HG02759 (cell line): Measurements from ENCODE around the gene ELOVL6.
"Not testable (repeated sequence)": the region's sequence is repeated elsewhere in the genome, so short reads cannot be mapped to it uniquely, and the experiment has no call there.

Experiments
- ATAC-seq: cut with Tn5 transposase; IDR thresholded peaks from one replicate; pipeline ENCODE4 v1.9.1; 2021; ENCODE audit warnings: mild to moderate bottlenecking, moderate library complexity; ENCODE audit not compliant: unreplicated experiment

The ELOVL6 gene

GRCh38 chr4:110164251-110164650, 34.2 kb downstream of the ELOVL6 start:
- ATAC-seq, result no peak

- ATAC-seq, result no peak
These were observed 34.9 kb downstream of the ELOVL6 start for GRCh38 chr4:110163327-110164069.

- no peak for ATAC-seq
These were observed 37.8 kb downstream of the ELOVL6 start for GRCh38 chr4:110160618-110161017.

DNA sequence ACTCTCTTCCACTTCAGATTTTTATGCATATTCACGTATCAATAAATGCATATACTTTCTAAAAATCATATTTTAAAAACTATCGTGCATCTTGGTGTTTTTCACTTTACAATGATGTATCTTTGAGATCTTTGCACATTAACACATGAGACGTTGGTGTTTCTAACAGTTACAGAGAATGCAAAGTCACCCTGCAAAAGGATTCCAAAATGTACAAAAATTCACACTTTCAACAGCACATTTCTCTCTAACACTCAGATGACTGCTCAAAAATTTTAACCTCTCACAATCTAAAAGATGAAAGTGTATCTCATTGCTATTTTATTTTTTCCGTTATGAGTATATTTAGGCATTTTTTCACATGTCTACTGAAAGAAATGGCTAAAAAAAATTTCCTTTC, 38.9 kb downstream of the ELOVL6 start:
- no peak for ATAC-seq

DNA sequence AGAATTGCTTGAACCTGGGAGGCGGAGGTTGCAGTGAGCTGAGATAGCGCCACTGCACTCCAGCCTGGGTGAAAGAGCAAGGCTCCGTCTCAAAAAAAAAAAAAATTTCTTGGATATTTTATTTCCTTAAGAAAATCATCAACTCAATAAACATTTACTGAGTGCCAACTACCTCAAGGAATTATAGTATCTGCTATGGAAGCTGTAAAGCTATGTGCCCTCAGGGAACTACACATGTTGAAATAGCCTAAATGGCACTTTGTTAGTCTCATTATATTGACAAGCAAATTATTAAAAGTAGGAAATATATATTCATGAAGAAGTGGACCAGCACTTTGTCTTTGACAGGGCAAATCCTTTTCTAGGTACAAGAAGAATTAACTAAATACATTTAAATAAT, 40.8 kb downstream of the ELOVL6 start:
- ATAC-seq, result no peak

GRCh38 chr4:110157166-110157565, 41.2 kb downstream of the ELOVL6 start:
- ATAC-seq, result not testable (repeated sequence)

- ATAC-seq, result no peak
These were observed 42.0 kb downstream of the ELOVL6 start for GRCh38 chr4:110156442-110156841.

- no peak for ATAC-seq
These were observed 42.8 kb downstream of the ELOVL6 start for GRCh38 chr4:110155654-110156053.

DNA sequence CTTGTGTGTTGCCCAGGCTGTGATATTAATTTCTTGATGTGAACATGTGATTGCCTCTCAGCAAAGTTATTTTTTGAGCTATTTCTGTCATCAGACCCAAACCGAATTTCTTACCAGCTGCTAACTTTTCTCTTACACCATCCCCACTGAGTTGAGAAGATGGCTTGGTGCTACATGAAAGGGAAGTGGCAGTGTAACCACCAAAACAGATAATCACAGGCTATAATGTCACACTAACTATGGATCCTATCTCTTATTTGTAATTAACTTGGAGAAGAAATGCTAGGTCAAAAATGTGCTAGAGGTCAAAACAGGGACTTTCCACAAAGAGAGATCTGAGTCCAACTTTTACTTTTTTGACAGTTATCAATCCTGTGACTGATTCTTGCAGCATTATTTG, 43.8 kb downstream of the ELOVL6 start:
- ATAC-seq, result no peak

GRCh38 chr4:110152386-110152785, 46.0 kb downstream of the ELOVL6 start:
- no peak for ATAC-seq

DNA sequence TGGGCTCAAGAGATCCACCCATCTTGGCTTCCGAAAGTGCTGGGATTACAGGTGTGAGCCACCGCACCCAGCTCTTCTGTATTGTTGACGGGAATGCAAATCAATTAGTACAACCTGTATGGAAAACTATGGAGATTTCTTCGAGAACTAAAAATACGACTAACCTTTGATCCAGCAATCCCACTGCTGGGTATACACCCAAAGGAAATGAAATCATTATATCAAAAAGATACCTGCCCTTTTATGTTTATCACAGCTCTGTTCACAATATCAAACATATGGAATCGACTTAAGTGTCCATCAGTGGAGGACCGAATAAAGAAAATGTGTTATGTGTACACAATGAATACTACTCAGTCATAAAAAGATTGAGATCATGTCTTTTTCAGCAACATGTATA, 49.3 kb downstream of the ELOVL6 start:
- no peak for ATAC-seq

- no peak for ATAC-seq
These were observed 56.0 kb downstream of the ELOVL6 start for GRCh38 chr4:110142461-110142860.

DNA sequence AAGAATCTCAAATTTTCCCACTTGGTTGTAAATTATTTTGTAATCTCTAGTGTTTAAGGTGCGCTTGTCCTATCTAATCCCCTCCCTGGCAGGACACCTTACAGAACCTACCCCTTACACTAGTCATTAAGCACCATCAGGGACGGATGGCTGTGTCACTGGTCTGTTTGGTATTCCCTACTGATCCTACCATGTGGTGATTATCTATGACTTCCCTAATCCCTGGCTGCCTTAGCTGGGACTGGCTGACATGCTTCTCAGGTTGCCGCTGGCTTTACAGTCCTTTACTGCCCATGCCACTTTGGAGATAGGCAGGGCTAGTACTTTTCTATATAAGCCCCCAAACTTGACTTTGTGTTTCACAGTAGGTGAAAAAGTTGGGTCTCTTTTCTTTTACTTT, 58.6 kb downstream of the ELOVL6 start:
- no peak for ATAC-seq

DNA sequence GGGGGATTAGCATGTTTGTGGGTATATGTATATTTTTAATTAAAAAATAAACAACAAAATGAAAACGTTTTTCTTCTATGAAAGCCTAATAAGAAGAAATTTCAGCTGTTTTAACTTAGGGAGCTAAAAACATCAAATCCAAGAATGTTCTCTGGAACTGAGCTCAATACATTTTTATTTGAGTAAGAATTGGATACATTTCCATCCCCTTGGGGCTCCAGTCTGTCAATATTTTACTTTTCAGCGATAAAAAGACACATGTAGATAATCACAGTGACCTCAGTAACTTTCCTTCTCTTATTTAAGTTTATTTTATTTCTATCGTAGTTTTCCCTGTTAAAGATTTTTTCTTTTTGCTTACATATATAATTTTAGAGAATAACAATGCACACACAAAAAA, 59.3 kb downstream of the ELOVL6 start:
- ATAC-seq, result no peak

GRCh38 chr4:110138551-110138950, 59.9 kb downstream of the ELOVL6 start:
- no peak for ATAC-seq

DNA sequence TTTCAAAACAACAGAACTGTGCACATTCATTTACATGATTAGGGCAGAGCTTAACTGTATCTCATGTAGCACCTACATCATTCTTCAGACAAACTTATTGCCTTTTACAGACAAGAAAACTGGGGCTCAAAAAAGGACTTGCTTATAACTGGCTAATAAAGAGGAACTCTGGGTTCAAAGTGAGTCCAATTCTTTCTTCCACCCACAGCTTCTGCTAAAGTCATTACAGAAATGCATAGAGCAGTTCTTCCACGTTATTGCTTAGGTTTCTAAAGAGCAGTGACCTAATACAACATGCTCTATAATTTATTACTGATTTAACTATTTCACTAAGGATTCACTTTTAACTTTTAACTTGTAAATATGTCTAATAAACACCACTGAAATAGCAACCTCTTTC, 60.6 kb downstream of the ELOVL6 start:
- no peak for ATAC-seq

GRCh38 chr4:110135523-110135922, 62.9 kb downstream of the ELOVL6 start:
- no peak for ATAC-seq

- no peak for ATAC-seq
These were observed 63.3 kb downstream of the ELOVL6 start for GRCh38 chr4:110135076-110135475.

DNA sequence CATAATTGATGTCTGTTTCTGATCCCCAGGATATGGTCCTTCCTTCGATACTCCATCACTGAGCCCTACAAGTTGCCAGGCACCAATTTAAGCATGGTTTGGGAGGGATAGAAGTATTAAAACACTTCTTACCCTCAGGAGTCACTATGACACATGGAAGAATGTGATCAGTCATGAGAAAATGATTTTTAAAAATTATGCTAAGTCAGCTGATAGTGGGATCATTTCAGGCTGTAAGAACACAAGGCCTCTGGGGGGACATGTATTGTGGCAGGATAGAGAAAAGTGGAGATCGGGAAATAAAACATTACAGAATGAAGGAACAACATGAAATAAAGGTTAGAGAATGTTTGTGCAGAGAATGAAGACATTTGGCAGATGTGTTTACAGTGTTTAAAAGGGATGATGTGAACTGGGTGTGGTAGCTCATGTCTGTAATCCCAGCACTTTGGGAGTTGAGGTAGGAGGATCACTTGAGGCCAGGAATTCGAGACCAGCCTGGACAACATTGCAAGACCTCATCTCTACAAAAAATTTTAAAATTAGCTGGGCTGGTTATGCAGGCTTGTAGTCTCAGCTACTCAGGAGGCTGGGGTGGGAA, 64.0 kb downstream of the ELOVL6 start:
- ATAC-seq, result no peak

GRCh38 chr4:110132816-110133719, 65.3 kb downstream of the ELOVL6 start:
- ATAC-seq, result no peak

- no peak for ATAC-seq
These were observed 66.5 kb downstream of the ELOVL6 start for GRCh38 chr4:110131916-110132315.
